ENCODE results near the gene VPS13D. TPM values are rescaled to one million over a fixed set of nuclear protein-coding genes. Genes with fewer than 3 reads are reported as not detected.
"Not testable (repeated sequence)": the region's sequence is repeated elsewhere in the genome, so short reads cannot be mapped to it uniquely, and the experiment has no call there.

The VPS13D gene
- total RNA-seq, 1 donor from 2014 or later, result 105 TPM

DNA sequence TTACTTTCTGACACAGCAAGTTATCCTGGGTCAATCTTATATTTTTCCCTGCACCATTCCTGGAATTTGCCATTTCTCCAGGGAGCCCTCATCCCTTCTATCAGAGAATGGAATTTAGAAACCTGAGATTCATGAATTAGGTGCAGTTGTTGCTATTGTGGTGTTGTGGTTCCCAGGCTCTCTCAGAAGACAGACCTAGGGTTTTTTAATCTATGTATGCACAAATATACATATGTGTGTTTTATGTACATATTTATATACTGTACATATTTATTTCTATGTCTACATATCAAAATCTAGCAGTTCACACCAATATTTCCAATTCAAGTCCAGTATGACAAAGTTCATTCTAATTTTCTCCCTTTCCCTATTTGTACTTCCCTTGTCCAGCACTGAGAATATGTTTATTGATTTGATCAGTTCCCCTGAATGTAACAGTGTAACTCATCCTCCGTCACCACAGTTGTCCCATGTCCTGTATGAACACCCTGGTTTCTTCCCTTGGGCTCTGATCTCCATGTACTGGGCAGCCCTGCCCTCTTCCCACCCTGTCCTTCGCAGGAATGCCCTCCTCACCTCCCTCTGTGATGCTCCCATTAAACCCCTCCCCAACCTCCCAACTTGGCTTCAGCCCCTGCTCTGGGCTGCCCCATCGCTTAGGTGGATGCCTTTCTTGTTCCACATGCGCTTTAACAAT lies 145.5 kb downstream of the VPS13D start:
- no peak for DNase-seq (ENCODE audit: missing footprints)
- ATAC-seq, result no peak
- intact Hi-C loops (cut with DNase I), result no loop called here

DNA sequence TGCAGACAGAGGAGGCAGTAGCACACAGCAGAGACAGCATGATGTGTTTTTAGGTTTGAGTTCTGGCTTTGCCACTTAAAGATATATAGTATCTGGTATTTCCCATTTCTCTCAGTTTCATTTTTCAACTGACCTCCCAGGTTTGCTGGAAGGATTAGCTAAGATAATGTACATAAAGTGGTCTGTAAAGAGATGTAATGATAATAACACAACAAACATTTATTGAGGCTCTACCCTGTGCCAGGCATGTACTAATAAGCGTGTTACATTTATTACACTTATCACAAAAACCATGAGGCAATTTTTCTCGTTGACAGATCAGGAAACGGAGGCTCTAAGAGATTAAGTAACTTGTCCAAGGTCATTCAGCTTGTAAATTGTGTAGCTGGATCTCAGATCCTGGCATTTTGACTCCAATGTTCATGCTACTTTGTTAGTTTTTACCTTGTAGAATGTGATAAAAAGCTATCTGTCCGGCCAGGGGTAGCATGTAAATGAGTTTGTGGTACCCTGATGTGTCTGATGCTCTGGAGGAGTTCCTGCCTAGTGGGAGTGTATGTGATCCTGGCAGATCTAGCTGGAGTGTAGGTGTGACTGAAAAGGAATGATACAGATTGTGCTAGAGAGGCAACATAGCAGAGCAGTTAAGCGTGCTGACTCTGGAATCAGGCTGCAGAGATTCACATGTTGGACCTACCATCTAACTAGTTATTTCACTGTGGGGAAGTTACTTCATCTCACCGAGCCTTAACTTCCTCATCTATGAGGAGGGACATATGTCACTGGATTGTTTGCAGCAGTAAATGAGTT lies 146.6 kb downstream of the VPS13D start:
- ATAC-seq (peak; percentile 57), DNase-seq (ENCODE audit: missing footprints) (no peak)
- intact Hi-C loops (cut with DNase I), result no loop called here

GRCh38 chr1:12380326-12381249 lies 150.8 kb downstream of the VPS13D start:
- DNase-seq (ENCODE audit: missing footprints) (no peak), ATAC-seq (no peak)
- intact Hi-C loops (cut with DNase I), result no loop called here

DNA sequence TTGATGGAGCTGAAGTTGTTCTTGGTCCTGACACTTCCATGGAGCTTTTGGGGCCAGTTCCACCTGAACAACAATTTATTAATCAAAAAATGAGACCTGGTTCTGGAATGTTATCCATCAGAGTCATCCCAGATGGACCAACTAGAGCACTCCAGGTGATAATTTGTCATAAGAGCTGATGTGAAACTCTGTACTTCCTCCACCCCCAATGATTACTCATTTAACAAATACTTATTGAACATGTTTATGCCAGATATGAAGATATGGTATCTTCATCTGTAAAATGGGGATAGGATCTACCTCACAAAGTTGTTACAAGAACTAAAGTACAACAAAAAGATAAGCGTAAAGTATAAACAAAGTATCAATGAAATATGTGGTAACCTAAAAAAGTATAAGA lies 153.2 kb downstream of the VPS13D start:
- intact Hi-C loops (cut with DNase I), result no loop called here
- no peak for ATAC-seq
- DNase-seq (ENCODE audit: missing footprints), result no peak

DNA sequence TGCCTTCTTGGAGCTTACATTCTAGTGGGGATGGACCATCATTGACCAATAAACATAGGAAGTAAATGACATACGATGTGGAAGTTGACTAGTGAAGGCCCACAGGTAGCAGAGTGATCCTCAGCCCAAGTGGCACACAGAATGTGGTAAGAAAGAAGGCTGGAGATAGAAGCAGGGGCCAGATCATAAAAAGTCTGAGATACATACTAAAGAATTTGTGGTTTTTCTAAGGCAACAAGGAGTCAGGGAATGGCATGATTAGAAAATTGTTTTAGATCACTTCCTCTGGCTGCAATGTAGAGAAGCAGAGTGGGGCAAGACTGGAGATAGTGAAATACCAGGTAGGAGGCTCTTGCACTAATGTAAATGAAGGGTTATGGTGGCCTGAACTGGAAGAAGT lies 154.0 kb downstream of the VPS13D start:
- intact Hi-C loops (cut with DNase I), result no loop called here
- DNase-seq (ENCODE audit: missing footprints) (no peak), ATAC-seq (no peak)

GRCh38 chr1:12384836-12385456 lies 155.1 kb downstream of the VPS13D start:
- intact Hi-C loops (cut with DNase I), result no loop called here
- no peak for DNase-seq (ENCODE audit: missing footprints)
- ATAC-seq, result no peak

DNA sequence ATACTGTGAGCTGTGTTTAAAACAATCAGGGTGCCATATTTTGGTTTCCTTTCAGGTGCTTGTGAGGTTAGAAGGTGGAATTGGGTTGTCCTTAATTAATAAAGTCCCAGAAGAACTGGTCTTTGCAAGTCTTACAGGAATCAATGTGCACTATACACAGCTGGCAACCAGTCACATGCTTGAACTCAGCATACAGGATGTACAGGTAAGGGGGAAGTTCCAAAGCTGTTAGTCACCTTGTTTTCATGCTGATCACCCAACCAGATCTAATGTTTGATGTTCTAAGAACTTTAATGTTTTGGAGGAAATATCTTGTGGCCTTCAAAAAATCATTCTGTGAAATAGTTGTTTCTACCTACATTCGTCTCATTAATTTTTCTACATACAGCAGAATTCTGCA lies 156.3 kb downstream of the VPS13D start:
- DNase-seq (ENCODE audit: missing footprints), result no peak

GRCh38 chr1:12387641-12388040 lies 157.8 kb downstream of the VPS13D start:
- ATAC-seq, result no peak

More for the DNA sequence above, 156.3 kb downstream of the VPS13D start:
- intact Hi-C loops (cut with DNase I), result no loop called here
- ATAC-seq, result no peak

GRCh38 chr1:12390296-12390695 lies 160.5 kb downstream of the VPS13D start:
- intact Hi-C loops (cut with DNase I); ATAC-seq: not testable (repeated sequence)

More at GRCh38 chr1:12387641-12388040, 157.8 kb downstream of the VPS13D start:
- no peak for DNase-seq (ENCODE audit: missing footprints)
- intact Hi-C loops (cut with DNase I), result no loop called here

DNA sequence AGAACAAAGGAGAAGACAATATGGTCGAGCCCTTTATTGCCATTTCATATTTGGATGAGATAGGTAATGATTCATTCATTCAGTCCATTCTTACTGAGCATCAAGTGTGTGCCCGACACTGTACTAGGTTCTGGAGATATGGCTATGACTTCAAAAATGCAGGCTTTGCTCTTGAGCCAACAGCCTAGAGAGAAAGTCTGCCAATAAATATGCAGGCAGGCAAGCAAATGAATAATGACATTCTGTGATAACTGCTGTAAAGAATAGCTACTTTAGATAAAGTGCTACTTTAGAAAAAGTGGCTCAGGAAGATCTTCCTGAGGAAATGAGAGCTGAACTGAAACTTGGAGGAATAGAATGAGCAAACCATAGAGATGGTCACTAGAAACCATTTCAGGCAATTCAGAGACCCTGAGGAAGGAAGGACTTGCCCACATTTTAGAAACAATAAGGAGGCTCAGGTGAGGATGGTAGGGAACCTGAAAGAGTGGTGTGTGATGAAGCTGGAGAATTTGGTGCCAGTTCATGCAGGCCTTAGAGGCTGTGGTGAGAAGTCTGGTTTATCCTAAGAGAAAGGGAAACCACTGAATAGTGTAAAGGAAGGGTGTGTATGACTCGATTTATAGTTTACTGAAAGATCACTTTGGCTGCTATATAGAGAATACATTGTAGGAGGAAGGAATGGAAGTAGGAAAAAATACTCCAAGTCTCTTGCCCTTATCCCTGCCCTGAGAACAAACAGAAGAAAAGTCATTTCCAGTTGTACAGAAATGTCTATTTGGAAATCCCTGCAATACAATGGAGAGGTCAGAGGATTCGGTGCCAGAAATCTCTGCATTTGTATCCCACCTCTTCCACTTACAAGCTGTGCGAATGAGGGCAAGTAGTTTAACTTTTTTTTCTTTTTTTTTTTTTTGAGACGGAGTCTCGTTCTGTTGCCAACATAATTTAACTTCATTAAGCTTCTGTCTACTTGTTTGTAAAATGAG lies 167.9 kb downstream of the VPS13D start:
- DNase-seq (ENCODE audit: missing footprints) (no peak), ATAC-seq (no peak)
- intact Hi-C loops (cut with DNase I), result no loop called here

More at GRCh38 chr1:12390296-12390695, 160.5 kb downstream of the VPS13D start:
- DNase-seq (ENCODE audit: missing footprints), result not testable (repeated sequence)

DNA sequence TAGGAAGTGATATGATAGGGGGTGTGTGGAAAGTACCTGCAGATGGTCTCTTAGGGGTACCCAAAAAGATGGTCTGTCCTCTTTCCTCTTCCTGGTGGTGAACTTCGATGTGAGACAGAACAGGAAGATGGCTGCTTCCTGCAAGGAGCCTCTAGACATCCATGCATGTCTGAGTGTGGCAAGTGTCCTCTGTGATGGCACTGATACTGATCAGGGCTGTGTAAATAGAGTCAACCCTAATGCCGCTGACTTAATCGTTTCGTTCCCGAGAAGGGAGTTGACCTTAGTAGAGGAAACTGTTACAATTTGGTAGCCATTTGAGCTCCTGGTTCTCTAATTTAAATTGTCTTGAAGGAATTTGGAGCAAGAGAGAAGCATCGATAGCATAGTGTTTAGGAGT lies 168.6 kb downstream of the VPS13D start:
- ATAC-seq (no peak), DNase-seq (ENCODE audit: missing footprints) (no peak)
- intact Hi-C loops (cut with DNase I), result no loop called here

GRCh38 chr1:12400027-12400693 lies 170.3 kb downstream of the VPS13D start:
- no peak for DNase-seq (ENCODE audit: missing footprints)
- ATAC-seq, result no peak
- intact Hi-C loops (cut with DNase I), result no loop called here

- DNase-seq (ENCODE audit: missing footprints) (no peak), ATAC-seq (no peak)
- intact Hi-C loops (cut with DNase I), result no loop called here
Observed at GRCh38 chr1:12402159-12402673, 172.4 kb downstream of the VPS13D start.

DNA sequence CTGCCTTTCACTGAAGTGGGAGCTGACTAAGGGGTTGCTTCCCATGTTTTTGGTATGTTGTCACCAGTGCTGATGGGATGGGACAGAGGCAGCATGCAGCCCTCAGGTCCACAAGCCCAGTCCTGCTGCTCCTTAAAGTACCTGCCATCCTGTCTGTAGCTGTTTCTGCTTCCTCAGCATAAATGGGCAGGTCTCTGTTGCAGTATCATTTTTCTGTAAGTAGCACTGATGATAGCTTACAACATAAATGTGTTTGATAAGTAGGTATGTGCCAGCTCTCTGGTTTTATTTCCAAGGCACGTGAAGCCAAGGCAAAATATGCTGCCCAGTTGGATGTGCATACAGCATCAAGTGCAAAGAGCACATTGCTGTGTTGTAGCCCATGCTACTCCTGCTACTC lies 173.0 kb downstream of the VPS13D start:
- no peak for ATAC-seq
- intact Hi-C loops (cut with DNase I), result no loop called here
- no peak for DNase-seq (ENCODE audit: missing footprints)

DNA sequence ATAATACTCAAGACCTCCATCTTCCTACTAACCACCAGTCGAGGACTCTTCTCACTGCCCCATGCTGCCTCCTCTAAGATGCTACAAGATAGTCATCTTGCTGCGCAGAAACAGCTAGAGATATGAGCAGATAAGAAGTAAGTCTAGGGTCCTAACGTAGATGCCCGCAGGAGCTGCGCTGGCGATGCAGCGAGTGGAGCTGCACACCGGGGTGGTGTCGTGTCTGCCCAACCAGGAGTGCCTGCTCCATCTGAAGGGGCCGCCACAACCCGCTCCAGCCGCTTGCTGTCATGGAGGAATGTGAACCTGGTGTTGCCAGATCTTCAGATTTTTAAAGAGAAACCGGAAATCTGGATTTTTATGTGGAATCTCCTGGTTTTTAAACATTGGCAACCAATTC lies 175.1 kb downstream of the VPS13D start:
- intact Hi-C loops (cut with DNase I), result loop anchor here (5.0 kb wide), 2 partner anchors 47 to 72 kb away; no protein-coding TSS in a partner anchor

DNA sequence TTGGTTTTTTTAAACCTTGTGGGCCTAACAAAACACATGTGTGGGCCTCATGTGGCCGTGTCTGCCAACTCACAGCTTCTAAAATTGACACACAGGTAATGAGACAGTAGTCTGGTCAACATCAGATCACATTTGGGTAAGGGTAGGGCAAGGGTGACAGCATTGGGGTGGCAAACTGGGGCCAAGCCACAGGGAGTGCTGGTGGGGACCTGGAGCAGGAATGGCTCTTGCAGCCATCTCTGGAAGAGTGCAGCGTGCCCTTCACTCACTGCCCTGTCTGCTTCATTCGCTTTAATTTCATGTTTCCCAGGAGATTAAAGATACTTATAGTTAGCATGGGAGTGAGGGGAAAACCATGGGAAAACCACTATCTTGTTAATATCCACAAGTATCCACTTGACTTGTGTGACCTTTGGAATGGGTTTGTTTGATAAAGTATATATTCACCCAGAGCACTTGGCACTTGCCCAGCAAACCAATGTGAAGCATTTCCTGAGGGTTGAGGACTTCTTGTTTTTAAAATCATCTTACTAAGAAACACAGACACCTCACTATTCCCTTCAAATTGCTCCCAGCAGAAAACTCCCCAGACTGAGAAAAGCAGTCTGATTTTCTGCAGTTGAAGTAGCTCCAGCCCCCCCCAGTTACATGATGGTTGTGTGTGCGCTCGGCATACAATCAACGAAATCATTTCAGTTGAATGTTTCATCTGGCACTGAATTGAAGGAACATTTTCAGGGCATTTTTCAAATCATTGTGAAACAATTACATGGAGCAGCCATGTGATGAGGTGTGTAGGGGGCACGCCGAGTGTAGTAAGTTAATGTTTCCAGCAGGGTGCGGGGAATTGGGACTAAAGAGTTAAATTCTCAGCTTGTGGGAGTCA lies 175.7 kb downstream of the VPS13D start:
- peak; percentile 4 for ATAC-seq
- no peak for DNase-seq (ENCODE audit: missing footprints)
- intact Hi-C loops (cut with DNase I), result loop anchor here (2.0 to 5.0 kb wide), 3 partner anchors 47 to 213 kb away; partner anchors contain the start of gene DHRS3

More for the DNA sequence above, 175.1 kb downstream of the VPS13D start:
- DNase-seq (ENCODE audit: missing footprints) (no peak), ATAC-seq (no peak)

Measured in Right ventricle myocardium inferior (tissue), 1 donor.